GM12864 (cell line): ENCODE data around the gene SFXN3.

ENCODE experiments used
- DNase-seq: peaks from one replicate; pipeline ENCODE4 v3.0.0-alpha.2; 2011; ENCODE audit warnings: low read depth
- H3K4me3 ChIP-seq: 2 replicates; pipeline ENCODE4 v1.5.1; 2011; ENCODE audit warnings: mild to moderate bottlenecking, low read depth, low read length, control low read depth
- CTCF ChIP-seq: IDR thresholded peaks from 2 replicates; pipeline ENCODE4 v1.5.1; 2011; ENCODE audit warnings: low read depth, mild to moderate bottlenecking, moderate library complexity, low read length, control low read depth, inconsistent platforms; ENCODE audit errors: missing control alignments

SFXN3 gene

DNA sequence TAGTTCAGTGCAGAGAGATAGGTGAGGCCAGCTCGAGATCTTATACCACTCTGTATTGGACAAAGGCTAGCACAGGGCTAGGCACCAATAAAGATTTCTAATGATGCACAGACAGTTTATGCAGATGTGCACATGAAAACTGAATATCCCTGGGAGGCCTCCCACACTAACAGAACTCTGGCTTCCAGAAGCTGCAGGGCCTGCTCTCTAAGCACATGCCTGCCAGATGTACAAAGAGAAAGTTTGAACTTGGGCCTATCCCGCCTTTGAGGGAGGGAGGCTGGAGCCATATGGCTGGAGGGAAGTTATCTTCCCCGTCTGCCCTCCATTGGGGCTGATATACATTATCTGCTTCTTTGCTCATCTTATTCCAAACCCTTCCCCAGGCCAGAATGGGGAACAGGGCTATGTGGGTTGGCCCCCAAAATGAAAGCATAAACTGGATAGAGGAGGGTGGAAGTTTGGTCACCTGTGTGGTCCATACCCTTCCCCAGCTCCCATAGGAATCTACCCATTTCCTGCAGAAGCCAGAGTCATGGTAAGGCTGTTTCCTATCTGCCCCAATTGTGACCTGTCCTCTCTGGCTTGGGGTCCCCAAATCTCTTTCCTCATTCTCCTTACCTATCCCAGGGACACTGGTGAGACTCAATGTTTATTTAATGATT lies 34.6 kb downstream of the SFXN3 start:
- H3K4me3 ChIP-seq: no peak overlapping the region
- TF ChIP-seq CTCF: no peak
- no peak for DNase-seq

- DNase-seq: no peak
- peak overlapping the region; percentile 39 for H3K4me3 ChIP-seq
- TF ChIP-seq CTCF: peak; percentile 43
Measured at GRCh38 chr10:101066146-101066895, 35.3 kb downstream of the SFXN3 start.

- no peak for DNase-seq
- peak overlapping the region; percentile 69 for H3K4me3 ChIP-seq
- no peak for TF ChIP-seq CTCF
Measured at GRCh38 chr10:101066896-101067355, 35.9 kb downstream of the SFXN3 start.

- peak; percentile 82 for TF ChIP-seq CTCF
- peak overlapping the region; percentile 69 for H3K4me3 ChIP-seq
- DNase-seq: peak; percentile 72
Measured at GRCh38 chr10:101067356-101068083, 36.5 kb downstream of the SFXN3 start.

- DNase-seq: no peak
- TF ChIP-seq CTCF: no peak
- H3K4me3 ChIP-seq: no peak overlapping the region
Measured at GRCh38 chr10:101069441-101069840, 38.4 kb downstream of the SFXN3 start.

DNA sequence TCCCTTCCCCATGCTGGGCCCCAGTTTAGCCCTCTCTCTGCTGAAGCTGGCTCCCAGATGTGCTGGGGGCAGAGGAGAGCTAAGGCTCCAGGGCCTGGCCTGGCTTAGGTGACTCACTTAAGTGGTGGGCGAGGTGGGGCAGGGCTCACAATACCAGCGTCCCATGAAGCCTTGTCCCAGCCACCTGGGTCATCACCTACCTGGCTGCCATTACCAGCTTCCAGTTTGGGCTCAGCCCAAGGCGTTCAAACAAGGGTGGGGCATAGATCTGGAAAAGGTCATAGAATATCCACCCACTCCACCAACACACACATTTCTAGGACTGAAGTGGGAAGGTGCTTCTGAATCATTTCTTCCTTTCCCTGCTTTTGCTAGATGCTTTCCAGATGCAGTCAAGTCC lies 39.1 kb downstream of the SFXN3 start:
- no peak overlapping the region for H3K4me3 ChIP-seq
- no peak for DNase-seq
- TF ChIP-seq CTCF: no peak
